ENCODE results near the gene EPOP.

DNA sequence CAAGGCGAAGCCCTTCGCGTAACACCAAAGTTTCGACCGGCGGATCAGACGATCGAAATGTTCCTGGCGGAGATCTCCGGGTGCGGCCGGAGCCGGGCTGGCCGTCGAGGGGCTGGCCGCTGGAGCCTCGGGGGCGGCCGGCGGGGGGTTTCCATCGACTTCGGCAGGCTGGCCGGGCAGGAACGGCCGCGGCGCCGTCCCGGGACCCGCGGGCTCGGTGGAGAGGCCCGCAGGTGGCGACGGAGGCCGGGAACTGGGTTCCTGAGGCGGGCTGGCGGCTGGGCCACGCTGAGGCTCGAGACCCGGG lies 1.1 kb downstream of the EPOP start:
- TF ChIP-seq, protein P1, sequence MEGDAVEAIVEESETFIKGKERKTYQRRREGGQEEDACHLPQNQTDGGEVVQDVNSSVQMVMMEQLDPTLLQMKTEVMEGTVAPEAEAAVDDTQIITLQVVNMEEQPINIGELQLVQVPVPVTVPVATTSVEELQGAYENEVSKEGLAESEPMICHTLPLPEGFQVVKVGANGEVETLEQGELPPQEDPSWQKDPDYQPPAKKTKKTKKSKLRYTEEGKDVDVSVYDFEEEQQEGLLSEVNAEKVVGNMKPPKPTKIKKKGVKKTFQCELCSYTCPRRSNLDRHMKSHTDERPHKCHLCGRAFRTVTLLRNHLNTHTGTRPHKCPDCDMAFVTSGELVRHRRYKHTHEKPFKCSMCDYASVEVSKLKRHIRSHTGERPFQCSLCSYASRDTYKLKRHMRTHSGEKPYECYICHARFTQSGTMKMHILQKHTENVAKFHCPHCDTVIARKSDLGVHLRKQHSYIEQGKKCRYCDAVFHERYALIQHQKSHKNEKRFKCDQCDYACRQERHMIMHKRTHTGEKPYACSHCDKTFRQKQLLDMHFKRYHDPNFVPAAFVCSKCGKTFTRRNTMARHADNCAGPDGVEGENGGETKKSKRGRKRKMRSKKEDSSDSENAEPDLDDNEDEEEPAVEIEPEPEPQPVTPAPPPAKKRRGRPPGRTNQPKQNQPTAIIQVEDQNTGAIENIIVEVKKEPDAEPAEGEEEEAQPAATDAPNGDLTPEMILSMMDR (IDR thresholded peaks at IDR 0.05 in 2 of 3, conservative IDR thresholded peaks at IDR 0.05 in 1 of 3; ENCODE audit: borderline replicate concordance in 1 of 3, insufficient read depth in 1 of 3, low read depth in 2 of 3, low read length in 2 of 3) = no peak
- TF ChIP-seq SIN3A (IDR thresholded peaks at IDR 0.05; ENCODE audit: low read depth) (no peak), POLR2A (IDR thresholded peaks at IDR 0.05; ENCODE audit: borderline replicate concordance, extremely low read depth, insufficient read depth, insufficient read length) (no peak), CBX3 (IDR thresholded peaks at IDR 0.05; ENCODE audit: low read depth) (no peak), POLR2AphosphoS5 (IDR thresholded peaks at IDR 0.05; ENCODE audit: low read depth, low read length) (no peak), EZH2 (IDR thresholded peaks at IDR 0.05) (no peak), RAD21 (IDR thresholded peaks at IDR 0.05; ENCODE audit: low read depth) (no peak), YY1 (IDR thresholded peaks at IDR 0.05; ENCODE audit: extremely low read depth, insufficient replicate concordance, low read depth, low read length) (no peak), TCF7L2 (IDR thresholded peaks at IDR 0.05; ENCODE audit: borderline replicate concordance, extremely low read depth, insufficient read depth, insufficient read length) (no peak), FOSL1 (IDR thresholded peaks at IDR 0.05; ENCODE audit: low read depth) (no peak), SP1 (IDR thresholded peaks at IDR 0.05; ENCODE audit: low read depth) (no peak), EGR1 (IDR thresholded peaks at IDR 0.05; ENCODE audit: low read depth) (no peak)
- TF ChIP-seq, protein P2, sequence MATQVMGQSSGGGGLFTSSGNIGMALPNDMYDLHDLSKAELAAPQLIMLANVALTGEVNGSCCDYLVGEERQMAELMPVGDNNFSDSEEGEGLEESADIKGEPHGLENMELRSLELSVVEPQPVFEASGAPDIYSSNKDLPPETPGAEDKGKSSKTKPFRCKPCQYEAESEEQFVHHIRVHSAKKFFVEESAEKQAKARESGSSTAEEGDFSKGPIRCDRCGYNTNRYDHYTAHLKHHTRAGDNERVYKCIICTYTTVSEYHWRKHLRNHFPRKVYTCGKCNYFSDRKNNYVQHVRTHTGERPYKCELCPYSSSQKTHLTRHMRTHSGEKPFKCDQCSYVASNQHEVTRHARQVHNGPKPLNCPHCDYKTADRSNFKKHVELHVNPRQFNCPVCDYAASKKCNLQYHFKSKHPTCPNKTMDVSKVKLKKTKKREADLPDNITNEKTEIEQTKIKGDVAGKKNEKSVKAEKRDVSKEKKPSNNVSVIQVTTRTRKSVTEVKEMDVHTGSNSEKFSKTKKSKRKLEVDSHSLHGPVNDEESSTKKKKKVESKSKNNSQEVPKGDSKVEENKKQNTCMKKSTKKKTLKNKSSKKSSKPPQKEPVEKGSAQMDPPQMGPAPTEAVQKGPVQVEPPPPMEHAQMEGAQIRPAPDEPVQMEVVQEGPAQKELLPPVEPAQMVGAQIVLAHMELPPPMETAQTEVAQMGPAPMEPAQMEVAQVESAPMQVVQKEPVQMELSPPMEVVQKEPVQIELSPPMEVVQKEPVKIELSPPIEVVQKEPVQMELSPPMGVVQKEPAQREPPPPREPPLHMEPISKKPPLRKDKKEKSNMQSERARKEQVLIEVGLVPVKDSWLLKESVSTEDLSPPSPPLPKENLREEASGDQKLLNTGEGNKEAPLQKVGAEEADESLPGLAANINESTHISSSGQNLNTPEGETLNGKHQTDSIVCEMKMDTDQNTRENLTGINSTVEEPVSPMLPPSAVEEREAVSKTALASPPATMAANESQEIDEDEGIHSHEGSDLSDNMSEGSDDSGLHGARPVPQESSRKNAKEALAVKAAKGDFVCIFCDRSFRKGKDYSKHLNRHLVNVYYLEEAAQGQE (IDR thresholded peaks at IDR 0.05; ENCODE audit: low read depth) = no peak
- TF ChIP-seq, protein P3, sequence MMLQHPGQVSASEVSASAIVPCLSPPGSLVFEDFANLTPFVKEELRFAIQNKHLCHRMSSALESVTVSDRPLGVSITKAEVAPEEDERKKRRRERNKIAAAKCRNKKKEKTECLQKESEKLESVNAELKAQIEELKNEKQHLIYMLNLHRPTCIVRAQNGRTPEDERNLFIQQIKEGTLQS (IDR thresholded peaks at IDR 0.05) = no peak
